ENCODE results near the gene HSDL1. TPM values are rescaled to one million over a fixed set of nuclear protein-coding genes. Genes with fewer than 3 reads are reported as not detected.

The HSDL1 gene
- total RNA-seq, 1 donor from 2014 or later, result 31.0 TPM

DNA sequence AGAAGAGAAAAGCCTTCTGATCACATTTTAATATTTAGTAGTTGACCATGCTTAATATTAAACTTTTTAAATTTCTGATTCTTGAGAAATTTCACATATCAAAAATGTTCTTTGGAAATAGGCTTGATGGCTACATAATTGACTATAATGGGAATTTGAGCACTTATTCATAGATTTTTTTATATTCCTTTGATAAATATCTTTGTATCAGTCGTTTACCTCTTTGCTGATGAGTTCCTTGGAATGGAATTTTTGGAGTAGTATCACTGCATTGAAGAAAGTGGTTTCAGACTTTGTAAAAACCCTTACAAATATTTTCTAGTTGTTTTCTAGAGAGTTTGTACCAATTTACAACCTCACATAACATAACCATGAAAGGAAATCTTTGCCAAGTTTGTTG, 14.8 kb upstream of the HSDL1 start:
- no peak for TF ChIP-seq CTCF (IDR thresholded peaks at IDR 0.05)
- Histone ChIP-seq H3K27me3 (peaks cover 23% of the 10 kb centered on the region), H3K27ac (no peak overlapping the region), H3K4me3 (no peak overlapping the region), H3K36me3 (no peaks in the 10 kb centered on the region), H3K4me1 (no peaks in the 10 kb centered on the region), H3K9me3 (no peaks in the 10 kb centered on the region)
- DNase-seq, result no peak
- intact Hi-C loops (cut with DNase I), result no loop called here
- ATAC-seq, result no peak

GRCh38 chr16:84159007-84159406, 14.0 kb upstream of the HSDL1 start:
- no peak overlapping the region for H3K4me3 ChIP-seq
- ATAC-seq, result no peak
- H3K9me3 ChIP-seq, result no peaks in the 10 kb centered on the region
- no peaks in the 10 kb centered on the region for H3K4me1 ChIP-seq
- peak; percentile 13 for DNase-seq
- no peaks in the 10 kb centered on the region for H3K36me3 ChIP-seq
- intact Hi-C loops (cut with DNase I), result no loop called here
- no peak for TF ChIP-seq CTCF (IDR thresholded peaks at IDR 0.05)
- no peak overlapping the region for H3K27ac ChIP-seq
- peaks cover 23% of the 10 kb centered on the region for H3K27me3 ChIP-seq

DNA sequence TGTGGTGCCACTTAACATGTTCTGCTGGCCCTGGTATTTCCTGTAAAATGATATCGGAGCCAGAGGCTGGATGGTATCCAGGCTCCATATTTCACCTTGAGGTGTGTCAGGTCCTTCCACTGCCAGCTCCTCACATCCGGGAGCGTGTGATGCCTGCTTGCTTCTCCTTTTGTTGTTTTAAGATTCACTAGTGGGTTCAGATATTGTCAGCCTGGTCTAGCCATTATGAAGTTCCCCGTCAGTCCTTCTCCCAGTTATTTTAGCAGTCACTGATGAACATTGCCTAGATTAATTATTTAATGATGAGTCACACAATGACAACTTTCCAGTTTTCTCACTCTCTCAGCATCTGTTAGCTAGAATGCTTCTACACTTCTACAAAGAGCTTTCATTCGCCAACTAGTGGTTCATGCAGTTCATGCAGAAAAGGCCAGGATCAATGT, 11.4 kb upstream of the HSDL1 start:
- peak; percentile 11 for DNase-seq
- no peaks in the 10 kb centered on the region for H3K4me1 ChIP-seq
- intact Hi-C loops (cut with DNase I), result no loop called here

DNA sequence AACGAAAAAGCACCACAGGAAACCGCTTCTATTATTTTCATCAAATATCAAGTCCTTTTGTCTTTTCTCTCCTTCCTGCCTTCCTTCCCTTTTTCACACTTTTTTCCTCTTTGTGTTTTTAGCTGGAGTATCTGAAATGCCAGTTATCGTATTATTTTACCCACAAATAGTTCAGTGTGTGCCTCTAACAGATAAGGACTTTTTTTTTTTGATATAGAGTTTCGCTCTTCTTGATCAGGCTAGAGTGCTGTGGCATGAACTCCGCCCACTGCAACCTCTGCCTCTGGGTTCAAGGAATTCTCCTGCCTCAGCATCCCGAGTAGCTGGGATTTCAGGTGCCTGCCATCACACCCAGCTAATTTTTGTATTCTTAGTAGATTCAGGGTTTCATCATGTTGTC, 10.8 kb upstream of the HSDL1 start:
- peak; percentile 5 for DNase-seq
- Histone ChIP-seq H3K4me3 (no peak overlapping the region), H3K36me3 (no peaks in the 10 kb centered on the region), H3K27me3 (peaks cover 12% of the 10 kb centered on the region), H3K27ac (no peak overlapping the region), H3K4me1 (no peaks in the 10 kb centered on the region), H3K9me3 (no peaks in the 10 kb centered on the region)
- no peak for ATAC-seq
- intact Hi-C loops (cut with DNase I), result no loop called here
- TF ChIP-seq CTCF (IDR thresholded peaks at IDR 0.05), result no peak

More for the DNA sequence above, 11.4 kb upstream of the HSDL1 start:
- no peak overlapping the region for H3K27ac ChIP-seq
- H3K4me3 ChIP-seq, result no peak overlapping the region
- no peak for ATAC-seq
- TF ChIP-seq CTCF (IDR thresholded peaks at IDR 0.05), result no peak
- H3K36me3 ChIP-seq, result no peaks in the 10 kb centered on the region
- peaks cover 18% of the 10 kb centered on the region for H3K27me3 ChIP-seq
- no peaks in the 10 kb centered on the region for H3K9me3 ChIP-seq

DNA sequence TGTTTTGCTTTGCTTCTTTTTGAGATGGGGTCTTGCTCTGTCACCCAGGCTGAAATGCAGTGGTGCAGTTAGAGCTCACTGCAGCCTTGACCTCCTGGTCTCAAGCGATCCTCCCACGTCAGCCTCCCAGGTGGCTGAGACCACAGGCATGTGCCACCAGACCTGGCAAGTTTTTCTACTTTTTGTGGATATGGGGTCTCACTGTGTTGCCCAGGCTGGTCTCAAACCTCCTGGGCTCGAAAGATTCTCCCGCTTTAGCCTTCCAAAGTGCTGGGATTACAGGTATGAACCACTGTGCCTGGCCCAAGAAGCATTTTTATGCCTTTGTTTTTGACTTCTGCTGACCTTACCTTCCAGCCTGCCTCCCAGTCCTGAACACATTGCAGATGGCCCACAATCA, 10.2 kb upstream of the HSDL1 start:
- no peak for ATAC-seq
- peaks cover 9% of the 10 kb centered on the region for H3K27me3 ChIP-seq

More for the DNA sequence above, 10.2 kb upstream of the HSDL1 start:
- intact Hi-C loops (cut with DNase I), result no loop called here
- no peaks in the 10 kb centered on the region for H3K9me3 ChIP-seq
- DNase-seq, result peak; percentile 18
- no peaks in the 10 kb centered on the region for H3K36me3 ChIP-seq
- no peak overlapping the region for H3K4me3 ChIP-seq
- H3K27ac ChIP-seq, result no peak overlapping the region
- H3K4me1 ChIP-seq, result no peaks in the 10 kb centered on the region
- no peak for TF ChIP-seq CTCF (IDR thresholded peaks at IDR 0.05)

Measured in upper lobe of right lung (tissue), 1 donor.